Activated CD4-positive, alpha-beta T cell treated with anti-CD3 and anti-CD28 coated beads, Interleukin-2, amount 10 ng/mL, durations not matched to agents 24 days and 14 days (primary cell): ENCODE results near the gene ENAH. TPM values are rescaled to one million over a fixed set of nuclear protein-coding genes. Genes with fewer than 3 reads are reported as not detected.

ENCODE experiments used
- DNase-seq: peaks from one replicate; pipeline ENCODE4 v3.0.0; 2022
- H3K27ac Mint-ChIP-seq: one replicate; pipeline ENCODE4 v1.8.0; 2022; ENCODE audit warnings: mild to moderate bottlenecking, mixed read lengths
- H3K27me3 Mint-ChIP-seq: one replicate; pipeline ENCODE4 v1.8.0; 2022; ENCODE audit warnings: mixed read lengths
- H3K36me3 Mint-ChIP-seq: one replicate; pipeline ENCODE4 v1.8.0; 2022; ENCODE audit warnings: low read depth, mild to moderate bottlenecking, mixed read lengths
- H3K4me1 Mint-ChIP-seq: one replicate; pipeline ENCODE4 v1.8.0; 2021; ENCODE audit warnings: mixed read lengths
- H3K4me3 Mint-ChIP-seq: one replicate; pipeline ENCODE4 v1.8.0; 2022; ENCODE audit warnings: mild to moderate bottlenecking, moderate library complexity, mixed read lengths
- H3K9me3 Mint-ChIP-seq: one replicate; pipeline ENCODE4 v1.8.0; 2021; ENCODE audit warnings: mixed read lengths
- intact Hi-C: fragments of 100-400 bp; cut with micrococcal nuclease; formaldehyde crosslinking; loops from one replicate; pipeline ENCODE4 v1.15.1; 2023
- total RNA-seq: library from RNA; stranded (reverse); gene quantifications from 2 replicates; pipeline ENCODE4 v1.2.3, GENCODE V29; 2022

The ENAH gene
- total RNA-seq, 1 donor from 2014 or later, result 0.33 TPM

DNA sequence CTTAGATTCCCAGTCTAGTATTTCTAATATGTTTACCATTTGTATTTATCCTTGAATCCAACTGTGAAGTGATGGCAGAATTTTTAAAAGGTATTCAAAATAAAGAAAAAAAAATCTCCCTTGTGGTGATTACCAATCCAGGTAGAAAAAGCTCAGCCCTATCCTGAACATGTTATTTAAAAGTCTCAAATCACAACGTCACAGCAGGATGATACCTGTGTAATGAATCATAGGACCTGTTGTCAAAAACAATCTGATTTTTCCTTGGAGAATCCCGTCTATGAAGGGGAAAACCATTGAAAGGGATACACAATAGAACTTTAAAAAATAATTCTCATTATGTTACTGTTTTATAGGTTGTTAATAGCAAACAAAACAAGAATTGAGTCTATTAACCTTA, 148.1 kb downstream of the ENAH start:
- Mint-ChIP-seq H3K4me1 (peaks cover 2% of the 10 kb centered on the region), H3K9me3 (no peaks in the 10 kb centered on the region), H3K27me3 (peaks cover 14% of the 10 kb centered on the region), H3K4me3 (no peak overlapping the region), H3K27ac (no peak overlapping the region), H3K36me3 (no peaks in the 10 kb centered on the region)
- intact Hi-C loops, result no loop called here
- DNase-seq, result no peak

DNA sequence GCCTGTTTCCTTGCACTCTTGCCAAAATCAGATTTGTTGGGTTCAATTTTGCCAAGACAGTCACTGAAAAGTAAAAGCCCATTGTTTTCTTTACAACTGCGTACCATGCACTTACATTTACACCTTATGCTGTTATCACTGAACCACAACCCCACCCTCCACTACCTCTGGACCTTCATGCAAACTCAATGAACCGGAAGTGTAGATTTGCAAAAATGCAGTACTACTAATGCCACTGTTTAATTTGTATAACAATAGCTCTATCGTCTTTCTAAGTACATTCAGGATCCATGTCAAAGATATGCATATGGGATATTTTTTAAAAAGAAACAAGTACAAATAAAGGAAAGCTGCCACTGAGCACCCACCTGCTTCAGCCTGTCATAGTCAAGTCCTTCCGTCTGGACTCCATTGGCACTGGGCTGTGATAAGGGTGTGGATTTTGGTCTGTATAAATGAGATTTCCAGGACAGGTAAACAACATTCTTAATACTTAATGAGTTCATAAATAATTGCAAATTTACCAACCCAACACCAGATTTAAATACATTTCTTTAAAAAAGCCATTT, 152.2 kb downstream of the ENAH start:
- no peak overlapping the region for H3K4me3 Mint-ChIP-seq
- no peak for DNase-seq
- H3K36me3 Mint-ChIP-seq, result no peaks in the 10 kb centered on the region
- no peaks in the 10 kb centered on the region for H3K9me3 Mint-ChIP-seq
- no peak overlapping the region for H3K27ac Mint-ChIP-seq
- H3K27me3 Mint-ChIP-seq, result peaks cover 26% of the 10 kb centered on the region
- H3K4me1 Mint-ChIP-seq, result peaks cover 3% of the 10 kb centered on the region
- intact Hi-C loops, result no loop called here

DNA sequence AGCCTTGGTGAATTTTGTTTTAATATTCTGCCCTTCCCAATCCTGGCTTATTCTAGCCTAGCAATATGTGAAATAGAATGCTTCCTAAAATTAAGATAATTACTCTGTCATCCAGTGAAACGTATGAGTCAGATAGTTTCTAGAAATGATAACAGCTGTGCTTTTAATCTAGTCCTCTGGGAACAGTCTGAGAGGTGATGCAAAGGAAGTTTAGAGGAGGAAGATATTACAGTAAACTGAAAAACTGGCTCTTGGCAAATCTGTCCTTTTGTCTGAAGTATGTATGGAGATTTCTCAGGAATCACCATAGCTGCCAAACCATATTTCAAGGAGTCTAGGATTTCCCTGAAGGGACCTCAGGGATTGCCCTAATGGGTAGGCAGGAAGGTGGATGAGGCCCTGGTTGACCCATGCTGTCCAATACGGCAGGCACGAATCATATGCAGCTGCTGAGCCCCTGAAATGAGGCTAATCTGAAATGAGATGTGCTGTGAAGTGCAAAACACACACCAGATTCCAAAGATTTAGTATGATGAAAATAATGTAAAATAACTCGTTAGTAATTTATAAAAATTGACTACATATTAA, 154.3 kb downstream of the ENAH start:
- H3K36me3 Mint-ChIP-seq, result no peaks in the 10 kb centered on the region
- no peak overlapping the region for H3K27ac Mint-ChIP-seq
- peaks cover 29% of the 10 kb centered on the region for H3K27me3 Mint-ChIP-seq
- intact Hi-C loops, result no loop called here
- H3K4me3 Mint-ChIP-seq, result no peak overlapping the region
- H3K4me1 Mint-ChIP-seq, result peaks cover 3% of the 10 kb centered on the region
- no peak for DNase-seq
- no peaks in the 10 kb centered on the region for H3K9me3 Mint-ChIP-seq

DNA sequence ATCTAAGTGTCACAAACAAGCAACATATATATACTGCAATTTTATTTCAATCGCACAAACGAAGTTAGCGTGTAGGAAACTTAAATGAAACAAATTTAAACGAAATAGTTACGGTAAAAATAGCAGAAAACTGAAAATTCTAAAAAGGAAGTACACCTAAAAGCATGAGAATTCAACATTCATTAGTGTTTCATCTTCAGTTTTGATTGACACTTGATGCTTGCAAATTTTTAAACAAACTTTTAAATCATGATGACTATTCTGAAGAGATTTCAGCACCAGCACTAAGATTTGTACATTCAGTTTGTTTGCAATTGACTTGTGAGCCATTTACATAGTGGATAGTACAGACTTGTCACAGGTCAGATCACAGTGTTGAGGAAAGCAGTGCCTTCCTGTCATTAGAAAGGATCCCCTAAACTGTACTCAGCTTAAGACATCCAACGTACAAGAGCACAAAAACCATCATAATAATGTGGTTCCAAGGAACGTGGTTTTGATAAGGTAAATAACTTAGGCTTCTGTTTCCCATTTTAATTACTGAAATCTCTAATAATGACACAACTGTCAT, 158.0 kb downstream of the ENAH start:
- no peak for DNase-seq
- H3K27ac Mint-ChIP-seq, result no peak overlapping the region
- H3K4me3 Mint-ChIP-seq, result no peak overlapping the region
- no peaks in the 10 kb centered on the region for H3K9me3 Mint-ChIP-seq
- H3K36me3 Mint-ChIP-seq, result no peaks in the 10 kb centered on the region
- intact Hi-C loops, result no loop called here
- peaks cover 3% of the 10 kb centered on the region for H3K4me1 Mint-ChIP-seq
- peaks cover 34% of the 10 kb centered on the region for H3K27me3 Mint-ChIP-seq

- Mint-ChIP-seq H3K4me3 (no peak overlapping the region), H3K27ac (no peak overlapping the region), H3K36me3 (no peaks in the 10 kb centered on the region), H3K27me3 (peaks cover 35% of the 10 kb centered on the region), H3K4me1 (peaks cover 3% of the 10 kb centered on the region), H3K9me3 (no peaks in the 10 kb centered on the region)
- no peak for DNase-seq
- intact Hi-C loops, result no loop called here
Observed at GRCh38 chr1:225493591-225494246, 159.2 kb downstream of the ENAH start.

DNA sequence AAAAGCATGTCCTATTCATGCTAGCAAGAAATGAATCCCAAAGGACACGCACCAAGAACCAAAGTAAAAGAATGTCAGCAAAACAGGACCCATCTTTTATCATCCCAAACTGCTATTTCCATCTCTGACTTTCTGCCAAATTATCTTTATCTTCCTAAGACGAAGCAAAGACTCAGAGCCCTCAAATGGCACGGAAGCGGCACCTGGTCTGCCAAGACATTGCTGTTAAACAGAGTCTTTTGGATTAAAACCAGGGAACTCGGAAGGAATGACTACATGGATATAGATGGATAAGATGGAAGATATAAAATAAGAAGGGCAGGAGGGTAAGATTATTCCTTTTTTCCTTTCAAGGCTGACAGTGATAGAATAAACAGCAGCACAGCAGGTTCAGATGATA, 164.2 kb downstream of the ENAH start:
- no peak for DNase-seq
- intact Hi-C loops, result no loop called here
- no peak overlapping the region for H3K27ac Mint-ChIP-seq
- H3K36me3 Mint-ChIP-seq, result no peaks in the 10 kb centered on the region
- H3K27me3 Mint-ChIP-seq, result peaks cover 22% of the 10 kb centered on the region
- H3K4me3 Mint-ChIP-seq, result no peak overlapping the region
- no peaks in the 10 kb centered on the region for H3K9me3 Mint-ChIP-seq
- H3K4me1 Mint-ChIP-seq, result no peaks in the 10 kb centered on the region

- no peak overlapping the region for H3K27ac Mint-ChIP-seq
- H3K4me3 Mint-ChIP-seq, result no peak overlapping the region
- DNase-seq, result peak; percentile 34
- H3K27me3 Mint-ChIP-seq, result peaks cover 21% of the 10 kb centered on the region
- no peaks in the 10 kb centered on the region for H3K36me3 Mint-ChIP-seq
- H3K4me1 Mint-ChIP-seq, result no peaks in the 10 kb centered on the region
- no peaks in the 10 kb centered on the region for H3K9me3 Mint-ChIP-seq
- intact Hi-C loops, result no loop called here
Observed at GRCh38 chr1:225486856-225487255, 166.1 kb downstream of the ENAH start.

DNA sequence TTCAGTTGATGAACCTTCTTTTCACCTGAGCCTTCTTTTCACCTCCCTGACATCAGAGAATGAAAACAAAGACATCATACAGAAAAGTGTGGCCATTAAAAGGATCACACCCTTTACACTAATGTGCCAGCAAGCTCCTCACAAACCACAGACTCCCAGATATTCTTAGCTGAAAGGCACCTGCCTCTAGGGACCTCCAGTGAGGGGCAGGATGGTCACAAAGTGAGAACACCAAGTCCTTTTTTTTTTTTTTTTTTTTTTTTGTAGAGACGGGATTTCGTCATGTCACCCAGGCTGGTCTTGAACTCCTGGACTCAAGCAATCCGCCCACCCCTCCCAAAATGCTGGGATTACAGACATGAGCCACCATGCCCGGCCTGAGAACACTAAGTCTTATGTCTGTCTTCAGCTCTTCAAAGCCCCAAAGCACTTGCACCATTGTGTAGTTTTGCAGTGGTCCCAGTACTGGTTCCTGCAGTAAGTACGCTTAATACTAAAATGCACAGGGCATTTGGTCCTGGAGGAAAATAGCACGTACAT, 166.9 kb downstream of the ENAH start:
- no peaks in the 10 kb centered on the region for H3K9me3 Mint-ChIP-seq
- no peaks in the 10 kb centered on the region for H3K36me3 Mint-ChIP-seq
- peak; percentile 36 for DNase-seq
- no peaks in the 10 kb centered on the region for H3K4me1 Mint-ChIP-seq
- no peak overlapping the region for H3K4me3 Mint-ChIP-seq
- H3K27me3 Mint-ChIP-seq, result peaks cover 20% of the 10 kb centered on the region
- no peak overlapping the region for H3K27ac Mint-ChIP-seq
- intact Hi-C loops, result no loop called here

GRCh38 chr1:225485226-225485625, 167.7 kb downstream of the ENAH start:
- Mint-ChIP-seq H3K27me3 (peaks cover 19% of the 10 kb centered on the region), H3K9me3 (no peaks in the 10 kb centered on the region), H3K27ac (no peak overlapping the region), H3K36me3 (no peaks in the 10 kb centered on the region), H3K4me1 (no peaks in the 10 kb centered on the region), H3K4me3 (no peak overlapping the region)
- peak; percentile 45 for DNase-seq
- intact Hi-C loops, result no loop called here

- peak; percentile 46 for DNase-seq
- Mint-ChIP-seq H3K4me3 (no peak overlapping the region), H3K27me3 (peaks cover 19% of the 10 kb centered on the region), H3K4me1 (no peaks in the 10 kb centered on the region), H3K27ac (no peak overlapping the region), H3K36me3 (no peaks in the 10 kb centered on the region), H3K9me3 (no peaks in the 10 kb centered on the region)
- intact Hi-C loops, result no loop called here
Observed at GRCh38 chr1:225484657-225485214, 168.2 kb downstream of the ENAH start.

DNA sequence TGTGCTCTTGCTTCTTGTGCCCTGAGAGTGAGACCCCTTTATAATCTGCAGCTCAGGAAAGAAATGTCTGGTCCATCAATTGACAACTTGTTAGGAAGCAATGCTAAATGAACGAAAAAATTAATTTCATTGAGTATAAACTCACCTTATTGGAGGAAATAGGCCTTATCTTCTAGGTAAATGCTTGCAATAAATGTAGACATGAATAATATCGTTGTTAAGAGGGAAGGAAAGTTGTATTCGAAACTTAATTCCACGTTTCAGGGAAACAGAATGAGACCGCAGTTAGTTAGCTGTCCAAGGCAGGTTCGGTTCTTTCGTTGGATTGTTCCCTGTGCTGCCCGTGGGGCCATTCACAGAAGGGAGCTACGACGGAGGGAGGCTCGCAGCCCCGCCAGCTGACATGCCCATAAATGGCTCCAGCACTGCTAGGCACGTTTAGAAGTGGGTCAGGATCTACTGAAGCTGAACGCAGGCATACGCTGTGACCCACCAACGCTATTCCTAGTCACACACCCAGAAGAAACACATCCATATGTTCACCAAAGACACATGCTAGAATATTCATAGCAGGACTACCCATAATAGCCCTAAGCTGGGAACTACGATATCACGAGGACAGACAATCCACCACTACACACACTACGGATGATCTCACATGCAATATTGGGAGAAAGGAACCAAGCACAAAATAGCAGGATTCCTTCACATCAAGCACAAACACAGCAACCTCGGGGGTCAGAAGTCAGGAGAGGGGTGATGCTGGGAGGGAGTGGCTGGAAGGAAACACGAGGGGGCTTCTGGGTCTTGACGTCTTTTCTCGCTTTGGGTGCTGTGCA, 168.9 kb downstream of the ENAH start:
- Mint-ChIP-seq H3K36me3 (no peaks in the 10 kb centered on the region), H3K27ac (no peak overlapping the region), H3K27me3 (peaks cover 17% of the 10 kb centered on the region), H3K4me1 (no peaks in the 10 kb centered on the region), H3K4me3 (no peak overlapping the region), H3K9me3 (no peaks in the 10 kb centered on the region)
- intact Hi-C loops, result no loop called here
- DNase-seq, result peak; percentile 51

DNA sequence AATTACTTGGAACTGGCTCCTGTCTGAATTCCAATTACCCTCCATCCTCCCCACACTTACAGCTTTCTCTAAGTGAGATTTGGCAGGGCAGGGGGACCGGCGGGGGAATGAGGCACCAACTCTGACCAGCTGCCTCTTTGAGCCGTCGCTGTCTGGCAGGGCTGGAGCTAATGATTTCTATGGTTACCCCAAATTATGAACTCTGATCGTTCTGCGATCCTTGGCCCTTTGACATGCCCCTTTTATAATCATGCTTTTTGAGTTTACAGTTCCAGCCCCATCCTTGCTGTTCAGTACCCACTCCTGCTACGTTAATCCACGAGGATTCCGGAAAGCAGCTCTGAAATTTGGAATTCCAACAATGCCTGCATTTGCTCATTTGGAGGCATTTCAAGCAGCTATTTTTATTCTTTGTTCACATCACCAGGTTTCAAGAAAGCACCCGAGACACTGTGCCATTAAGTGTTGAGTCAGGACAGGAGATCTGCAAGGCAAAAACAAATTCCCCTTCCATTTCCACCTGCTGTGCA, 170.4 kb downstream of the ENAH start:
- Mint-ChIP-seq H3K4me3 (no peak overlapping the region), H3K27ac (no peak overlapping the region), H3K4me1 (peaks cover 8% of the 10 kb centered on the region), H3K36me3 (no peaks in the 10 kb centered on the region), H3K27me3 (peaks cover 16% of the 10 kb centered on the region), H3K9me3 (no peaks in the 10 kb centered on the region)
- intact Hi-C loops, result no loop called here
- DNase-seq, result peak; percentile 34

DNA sequence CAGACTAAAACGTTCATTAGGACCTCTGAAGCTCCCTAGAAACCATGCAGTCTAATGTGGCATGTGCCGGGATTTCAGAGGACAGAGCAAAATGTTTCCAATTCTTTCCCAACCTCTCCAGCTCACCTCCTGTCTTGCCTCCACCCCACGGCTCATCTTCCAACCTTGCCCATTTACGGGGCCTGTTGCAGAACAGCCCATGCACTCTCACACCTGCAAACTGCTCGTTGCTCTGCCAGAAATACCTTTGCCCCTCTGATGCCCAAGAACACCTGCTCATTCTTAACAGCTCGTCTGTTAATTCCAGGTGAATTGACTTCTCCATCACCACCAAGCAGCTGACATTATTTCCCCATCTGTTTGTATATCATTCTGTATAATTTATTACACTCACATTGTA, 171.2 kb downstream of the ENAH start:
- DNase-seq, result no peak
- Mint-ChIP-seq H3K27me3 (peaks cover 16% of the 10 kb centered on the region), H3K9me3 (no peaks in the 10 kb centered on the region), H3K4me1 (peaks cover 15% of the 10 kb centered on the region), H3K36me3 (no peaks in the 10 kb centered on the region), H3K4me3 (no peak overlapping the region), H3K27ac (no peak overlapping the region)
- intact Hi-C loops, result no loop called here
